ENCODE data around the gene SETD4. TPM values are rescaled to one million over a fixed set of nuclear protein-coding genes. Genes with fewer than 3 reads are reported as not detected.

SETD4 gene
- total and polyA plus RNA-seq, 2 of the 13 experiments (the other 11 are each of a cell fraction or from before 2014, with no cell fraction given), result 7.1 to 14.4 TPM

- TF ChIP-seq DRAP1 (CRISPR knock-in tag; IDR thresholded peaks at IDR 0.05), result no peak
- TF ChIP-seq TEF (CRISPR knock-in tag; IDR thresholded peaks at IDR 0.05), result no peak
- no peak for TF ChIP-seq ZNF224 (CRISPR knock-in tag; IDR thresholded peaks at IDR 0.05)
- no peak for TF ChIP-seq ZFX (CRISPR knock-in tag; IDR thresholded peaks at IDR 0.05; ENCODE audit: low read depth)
- TF ChIP-seq ZNF383 (CRISPR knock-in tag; IDR thresholded peaks at IDR 0.05; ENCODE audit: borderline replicate concordance), result no peak
- TF ChIP-seq RFX3 (CRISPR knock-in tag; IDR thresholded peaks at IDR 0.05), result no peak
- no peak for TF ChIP-seq CEBPB (IDR thresholded peaks at IDR 0.05; ENCODE audit: borderline replicate concordance, low read depth, low read length)
- TF ChIP-seq HNF4A (CRISPR knock-in tag; IDR thresholded peaks at IDR 0.05), result no peak
- no peak for TF ChIP-seq HOMEZ (CRISPR knock-in tag; IDR thresholded peaks at IDR 0.05; ENCODE audit: low read depth)
- no peak for TF ChIP-seq CHD2 (IDR thresholded peaks at IDR 0.05; ENCODE audit: low read depth, low read length)
- no peak for DNase-seq (ENCODE audit: low spot score)
- 99% methylated on average over 2 of the region's 2 CpGs for WGBS (ENCODE audit: low lambda C conversion rate)
- ChIA-PET CTCF (ENCODE audit: low intra/inter-chr PET ratio, low total read pairs) (no interaction called here), POLR2A (no interaction called here)
- Histone ChIP-seq H2AFZ (ENCODE audit: low read length) (no peak overlapping the region), H3K4me1 (ENCODE audit: insufficient read depth, low read length) (peaks cover 51% of the 10 kb centered on the region), H4K20me1 (ENCODE audit: insufficient read depth, low read length) (no peaks in the 10 kb centered on the region), H3K4me3 (replicated peaks in 1 of 3; ENCODE audit: insufficient read depth in 1 of 3, low read depth in 2 of 3, low read length in 3 of 3) (no peak overlapping the region), H3K4me2 (ENCODE audit: low read depth, low read length) (peak overlapping the region; percentile 85), H3K79me2 (ENCODE audit: insufficient read depth, low read length) (peaks cover 7% of the 10 kb centered on the region), H3K27me3 (ENCODE audit: control insufficient read depth in 1 of 2, insufficient read depth in 2 of 2, low read length in 2 of 2) (no peaks in the 10 kb centered on the region), H3K27ac (ENCODE audit: extremely low read length, insufficient read depth, low read length) (no peak overlapping the region), H3K36me3 (replicated peaks in 1 of 2; ENCODE audit: control insufficient read depth in 1 of 2, insufficient read depth in 2 of 2, low read length in 2 of 2) (peaks cover 6 to 21% of the 10 kb centered on the region in 2 experiments; a peak in 4 of 5 replicates), H3K9me3 (ENCODE audit: low read length) (no peaks in the 10 kb centered on the region), H3K9ac (ENCODE audit: insufficient read depth, low read depth, low read length) (no peak overlapping the region)
- FAIRE-seq, result no peak
- no peak for ATAC-seq
- intact Hi-C loops (cut with micrococcal nuclease; ENCODE audit: unreplicated experiment), result loop anchor here (5.0 kb wide), 1 partner anchor 51 kb away; no protein-coding TSS in a partner anchor
- no TSS peak for BruUV-seq (replicated peaks)
- in situ Hi-C loops (cut with HindIII; ENCODE audit: extremely low pct_ligation_motif_present, low pct_unique_long_range_greater_than_20kb), result no loop called here
Measured at GRCh38 chr21:36061445-36061844, 1.1 kb upstream of the SETD4 start.

All from HepG2 (cell line).